HG03196 (cell line): ENCODE results near the gene SERPINE3.

Source experiments
- ATAC-seq: cut with Tn5 transposase; IDR thresholded peaks from one replicate; pipeline ENCODE4 v1.9.1; 2021; ENCODE audit not compliant: unreplicated experiment

Gene SERPINE3

GRCh38 chr13:51359352-51359751 is 19.9 kb downstream of the SERPINE3 start:
- no peak for ATAC-seq

GRCh38 chr13:51360489-51360888 is 21.0 kb downstream of the SERPINE3 start:
- no peak for ATAC-seq

- ATAC-seq = no peak
Measured at GRCh38 chr13:51361106-51361505, 21.6 kb downstream of the SERPINE3 start.

GRCh38 chr13:51363625-51364024 is 24.1 kb downstream of the SERPINE3 start:
- no peak for ATAC-seq

GRCh38 chr13:51364404-51365008 is 25.0 kb downstream of the SERPINE3 start:
- no peak for ATAC-seq

GRCh38 chr13:51370116-51370515 is 30.6 kb downstream of the SERPINE3 start:
- no peak for ATAC-seq

- no peak for ATAC-seq
Measured at GRCh38 chr13:51370811-51371210, 31.3 kb downstream of the SERPINE3 start.

GRCh38 chr13:51371768-51372399 is 32.4 kb downstream of the SERPINE3 start:
- no peak for ATAC-seq

GRCh38 chr13:51373451-51373850 is 34.0 kb downstream of the SERPINE3 start:
- no peak for ATAC-seq

GRCh38 chr13:51380269-51380668 is 40.8 kb downstream of the SERPINE3 start:
- ATAC-seq = no peak

GRCh38 chr13:51385114-51385513 is 45.6 kb downstream of the SERPINE3 start:
- no peak for ATAC-seq

- ATAC-seq = no peak
Measured at GRCh38 chr13:51394724-51395123, 55.2 kb downstream of the SERPINE3 start.

GRCh38 chr13:51396352-51396751 is 56.9 kb downstream of the SERPINE3 start:
- no peak for ATAC-seq

- no peak for ATAC-seq
Measured at GRCh38 chr13:51397262-51397941, 57.9 kb downstream of the SERPINE3 start.

- no peak for ATAC-seq
Measured at GRCh38 chr13:51405176-51405575, 65.7 kb downstream of the SERPINE3 start.

- ATAC-seq = no peak
Measured at GRCh38 chr13:51412431-51412830, 72.9 kb downstream of the SERPINE3 start.
